HCEC 1CT (cell line): Measurements from ENCODE around the gene SERPINA3.
"Not testable (repeated sequence)": the region's sequence is repeated elsewhere in the genome, so short reads cannot be mapped to it uniquely, and the experiment has no call there.

Source experiments
- DNase-seq: peaks from one replicate; pipeline ENCODE4 v3.0.0-alpha.2; 2017

The SERPINA3 gene

DNA sequence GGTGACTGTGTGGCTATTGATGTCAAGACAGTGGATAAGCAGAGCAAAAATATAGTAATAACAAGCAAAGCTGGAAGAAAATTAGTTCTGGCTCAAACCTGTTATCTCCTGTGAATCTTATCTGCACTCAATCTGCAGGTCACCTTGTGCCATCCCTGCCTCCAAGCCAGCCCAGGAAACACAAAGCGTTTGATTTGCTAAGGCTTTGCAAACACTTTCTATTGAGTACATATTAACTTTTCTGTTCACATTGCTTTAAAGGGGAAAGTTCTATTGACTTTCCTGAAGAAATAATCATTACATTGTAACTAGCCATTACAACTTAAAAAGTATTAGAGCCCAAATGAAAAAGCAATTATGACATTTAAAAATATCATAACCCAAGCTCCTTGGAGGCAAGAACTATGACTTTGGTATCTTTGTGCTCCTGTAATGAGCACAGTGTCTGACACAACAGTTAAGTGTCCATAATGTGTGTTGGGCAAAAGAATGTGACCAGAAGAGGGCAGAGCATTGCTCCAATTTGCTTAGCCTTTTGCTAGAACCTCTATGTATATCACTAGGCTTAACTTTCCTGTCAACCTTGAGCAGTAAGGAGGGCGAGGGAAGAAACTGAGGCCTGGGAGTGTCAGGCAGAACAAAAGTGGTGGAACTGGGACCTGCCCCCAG is 24.7 kb downstream of the SERPINA3 start:
- DNase-seq = no peak

DNA sequence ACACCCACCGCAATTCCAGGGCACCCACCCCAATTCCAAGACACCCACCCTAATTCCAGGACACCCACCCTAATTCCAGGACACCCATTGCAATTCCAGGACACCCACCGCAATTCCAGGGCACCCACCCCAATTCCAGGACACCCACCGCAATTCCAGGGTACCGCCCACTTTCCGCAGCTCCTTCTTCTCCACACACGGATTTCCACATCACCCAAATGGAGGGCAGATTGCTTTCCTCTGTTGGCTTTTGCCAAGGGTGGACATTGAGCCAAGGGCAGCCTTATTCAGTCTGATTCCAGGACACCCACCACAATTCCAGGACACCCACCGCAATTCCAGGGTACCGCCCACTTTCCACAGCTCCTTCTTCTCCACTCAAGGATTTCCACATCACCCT is 25.6 kb downstream of the SERPINA3 start:
- DNase-seq = not testable (repeated sequence)

DNA sequence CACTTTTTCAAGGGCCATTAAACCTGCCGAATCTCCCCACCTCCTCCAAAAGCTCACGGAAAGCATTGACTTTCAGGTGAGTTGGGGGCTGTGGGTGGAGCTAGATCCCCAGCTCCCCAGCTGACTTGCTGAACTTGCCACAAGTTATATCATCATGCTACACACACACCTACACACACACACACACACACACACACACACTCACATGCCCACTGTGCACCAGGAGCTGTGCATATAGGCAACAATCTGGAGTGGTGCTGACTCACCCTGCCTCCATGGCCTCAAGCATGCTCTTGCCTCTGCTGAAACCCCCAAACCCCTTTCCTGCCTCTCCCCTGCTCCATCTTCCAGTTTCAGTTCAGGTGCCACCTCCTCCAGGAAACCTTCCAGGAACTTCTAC is 26.1 kb downstream of the SERPINA3 start:
- DNase-seq = no peak

DNA sequence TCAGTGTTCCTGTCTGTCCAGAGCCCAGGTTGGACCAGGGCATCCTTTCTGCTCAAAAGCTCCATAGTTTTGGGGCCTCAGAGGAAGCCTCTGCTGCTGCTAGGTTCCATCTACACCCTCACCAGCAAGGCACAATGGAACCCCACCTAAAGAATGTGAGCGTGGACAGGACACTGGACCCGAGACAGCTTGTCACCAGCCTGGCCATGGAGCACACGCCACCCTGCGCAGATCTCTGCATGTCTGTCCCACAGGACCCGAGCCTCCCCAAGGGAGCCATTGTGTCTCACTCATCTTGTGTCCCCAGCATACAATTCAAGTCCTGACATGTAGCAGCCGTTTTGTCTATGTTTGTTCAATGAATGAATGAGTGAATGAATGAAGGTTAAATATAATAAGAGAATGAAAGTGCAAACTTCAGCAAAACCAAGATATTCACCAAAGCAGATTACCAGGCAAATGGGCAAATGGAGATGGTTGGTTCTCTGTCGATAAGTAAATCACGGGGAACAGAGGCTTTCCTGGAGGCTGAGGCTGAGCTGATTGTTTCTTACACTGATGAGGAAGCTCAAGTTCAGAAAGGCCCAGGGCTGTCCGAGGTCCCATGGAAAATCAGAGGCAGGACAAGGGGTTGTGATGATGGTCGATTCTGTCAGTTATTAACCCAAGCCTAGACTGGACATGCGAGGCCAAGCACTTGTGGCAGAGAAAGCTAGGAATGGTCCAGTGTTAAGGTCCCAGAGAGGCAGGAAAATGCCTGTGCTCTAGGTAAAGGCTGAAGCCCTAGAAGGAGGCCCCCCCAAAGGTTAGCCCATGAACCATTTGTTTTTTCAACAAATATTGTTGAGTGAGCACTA is 27.0 kb downstream of the SERPINA3 start:
- DNase-seq = no peak

GRCh38 chr14:94640721-94641631 is 28.8 kb downstream of the SERPINA3 start:
- no peak for DNase-seq

DNA sequence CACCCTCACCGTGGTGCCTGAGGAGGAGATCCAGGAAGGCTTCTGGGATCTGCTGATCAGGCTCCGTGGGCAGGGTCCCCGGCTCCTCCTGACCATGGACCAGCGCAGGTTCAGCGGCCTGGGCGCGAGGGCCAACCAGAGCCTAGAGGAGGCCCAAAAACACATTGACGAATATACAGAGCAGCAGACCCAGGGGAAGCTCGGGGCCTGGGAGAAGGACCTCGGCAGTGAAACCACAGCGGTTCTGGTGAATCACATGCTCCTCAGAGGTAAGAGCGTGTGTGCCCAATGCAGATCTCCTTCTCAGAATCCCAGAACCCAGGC is 29.4 kb downstream of the SERPINA3 start:
- DNase-seq = no peak

DNA sequence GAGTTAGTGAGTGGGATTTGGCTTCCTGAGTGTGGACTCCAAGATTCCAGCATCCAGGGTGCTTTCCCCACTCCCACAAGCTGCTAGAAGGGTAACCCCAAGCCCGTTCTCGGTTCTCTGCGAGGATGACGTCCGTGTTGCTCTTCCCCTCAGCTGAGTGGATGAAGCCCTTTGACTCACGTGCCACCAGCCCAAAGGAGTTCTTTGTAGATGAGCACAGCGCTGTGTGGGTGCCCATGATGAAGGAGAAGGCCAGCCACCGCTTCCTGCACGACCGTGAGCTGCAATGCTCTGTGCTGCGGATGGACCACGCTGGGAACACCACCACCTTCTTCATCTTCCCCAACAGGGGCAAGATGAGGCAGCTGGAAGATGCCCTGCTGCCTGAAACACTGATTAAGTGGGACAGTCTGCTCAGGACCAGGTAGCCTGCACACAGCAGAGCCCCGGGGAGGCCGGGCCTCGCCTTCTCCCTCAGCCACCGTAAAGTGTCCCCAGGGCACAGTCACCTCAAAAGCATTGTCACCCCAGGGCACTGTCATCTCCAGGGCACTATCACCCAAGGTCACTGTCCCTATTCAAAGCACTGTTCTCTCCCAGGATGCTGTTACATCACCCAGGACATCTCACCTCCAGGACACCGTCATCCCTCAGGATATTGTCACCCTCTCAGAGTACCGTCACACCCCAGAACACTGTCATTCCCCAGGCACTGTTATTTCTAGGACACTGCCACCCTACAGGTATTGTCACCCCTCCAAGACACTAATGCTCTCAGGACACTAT is 31.3 kb downstream of the SERPINA3 start:
- DNase-seq = no peak

DNA sequence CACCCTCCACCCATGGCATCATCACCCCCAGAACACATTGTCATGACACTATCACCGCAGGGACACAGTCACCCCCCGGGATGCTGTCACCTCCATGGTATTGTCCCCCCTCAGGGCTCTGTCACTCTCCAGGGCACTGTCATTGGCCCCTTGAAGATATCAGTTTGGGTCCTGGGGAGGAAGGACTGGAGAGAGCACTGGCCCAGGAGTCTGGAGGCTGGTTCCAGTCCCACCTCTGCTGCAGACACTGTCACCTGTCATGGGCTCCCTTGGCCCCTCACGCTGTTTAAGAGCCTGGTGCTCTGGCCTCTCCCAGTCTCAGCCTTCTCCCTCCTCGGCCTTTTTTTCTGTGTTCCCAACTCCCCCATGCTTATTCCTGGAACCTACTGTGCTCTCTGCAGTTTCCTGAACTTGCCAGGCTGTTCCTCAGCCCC is 31.9 kb downstream of the SERPINA3 start:
- DNase-seq = no peak

DNA sequence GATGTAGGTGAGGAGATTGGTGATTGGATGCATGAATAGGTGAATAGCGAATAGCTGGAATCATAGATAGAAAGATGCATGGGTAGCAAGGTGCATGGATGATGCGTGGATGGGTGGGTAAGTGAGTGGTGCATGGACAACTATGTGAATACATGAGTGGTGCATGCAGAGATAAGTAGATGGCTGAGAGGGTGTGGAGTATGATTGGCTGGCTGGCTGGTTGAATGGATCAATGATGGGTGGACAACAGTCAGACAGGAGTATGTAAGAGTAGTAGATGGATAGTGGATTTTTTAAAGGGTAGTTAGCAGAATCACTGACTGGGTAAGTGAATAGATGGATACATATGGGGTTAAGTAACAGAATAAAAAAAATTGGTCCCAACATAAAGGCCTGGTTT is 33.9 kb downstream of the SERPINA3 start:
- DNase-seq = no peak

DNA sequence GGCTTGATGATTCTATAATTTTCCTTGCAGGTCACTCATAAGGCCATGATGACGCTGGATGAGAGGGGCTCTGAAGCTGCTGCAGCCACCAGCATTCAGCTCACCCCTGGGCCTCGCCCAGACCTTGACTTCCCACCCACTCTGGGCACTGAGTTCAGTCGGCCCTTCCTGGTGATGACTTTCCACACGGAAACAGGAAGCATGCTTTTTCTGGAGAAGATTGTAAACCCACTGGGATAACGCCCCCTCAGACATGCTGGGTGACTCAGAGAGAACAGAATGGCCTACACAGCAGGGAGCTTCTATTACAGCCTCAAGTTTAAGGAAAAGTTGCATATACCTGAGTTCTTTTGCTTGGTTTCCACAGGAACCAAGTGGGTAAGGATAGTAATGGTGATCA is 34.3 kb downstream of the SERPINA3 start:
- no peak for DNase-seq

DNA sequence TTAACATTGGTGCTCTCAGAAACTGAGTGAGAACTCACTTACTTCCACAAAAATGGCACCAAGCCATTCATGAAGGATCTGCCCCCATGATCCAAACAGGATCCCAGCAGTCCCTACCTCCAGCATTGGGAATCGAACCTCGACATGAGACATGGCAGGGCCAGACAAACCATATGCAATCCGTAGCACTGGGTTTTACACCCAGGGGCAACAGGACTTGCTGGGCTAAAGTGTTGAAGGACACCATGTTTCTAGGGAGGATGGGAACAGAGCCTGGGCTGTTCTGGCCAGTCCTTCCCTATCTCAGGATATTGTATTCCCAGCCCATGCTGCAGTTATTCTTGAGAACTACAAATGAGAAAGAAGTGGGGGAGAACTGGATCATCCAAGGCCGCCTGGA is 36.6 kb downstream of the SERPINA3 start:
- no peak for DNase-seq

- no peak for DNase-seq
Observed at GRCh38 chr14:94649543-94650443, 37.6 kb downstream of the SERPINA3 start.

DNA sequence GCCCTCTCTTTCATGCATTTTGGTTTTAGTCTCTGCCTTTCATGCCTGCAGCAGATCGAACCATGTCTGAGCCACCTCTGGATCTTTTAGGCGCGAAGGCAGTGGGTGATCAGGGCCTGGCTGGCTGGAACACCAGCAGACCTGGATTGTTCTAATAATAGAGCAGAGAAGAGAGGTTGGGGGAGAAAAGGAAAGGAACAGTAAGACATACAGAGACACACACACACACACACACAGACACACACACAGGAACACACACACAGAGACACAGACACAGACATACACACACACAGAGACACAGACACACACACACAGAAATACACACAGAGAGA is 38.2 kb downstream of the SERPINA3 start:
- DNase-seq = no peak

GRCh38 chr14:94650806-94651805 is 38.9 kb downstream of the SERPINA3 start:
- DNase-seq = no peak

- DNase-seq = no peak
Observed at GRCh38 chr14:94653321-94653720, 41.1 kb downstream of the SERPINA3 start.

DNA sequence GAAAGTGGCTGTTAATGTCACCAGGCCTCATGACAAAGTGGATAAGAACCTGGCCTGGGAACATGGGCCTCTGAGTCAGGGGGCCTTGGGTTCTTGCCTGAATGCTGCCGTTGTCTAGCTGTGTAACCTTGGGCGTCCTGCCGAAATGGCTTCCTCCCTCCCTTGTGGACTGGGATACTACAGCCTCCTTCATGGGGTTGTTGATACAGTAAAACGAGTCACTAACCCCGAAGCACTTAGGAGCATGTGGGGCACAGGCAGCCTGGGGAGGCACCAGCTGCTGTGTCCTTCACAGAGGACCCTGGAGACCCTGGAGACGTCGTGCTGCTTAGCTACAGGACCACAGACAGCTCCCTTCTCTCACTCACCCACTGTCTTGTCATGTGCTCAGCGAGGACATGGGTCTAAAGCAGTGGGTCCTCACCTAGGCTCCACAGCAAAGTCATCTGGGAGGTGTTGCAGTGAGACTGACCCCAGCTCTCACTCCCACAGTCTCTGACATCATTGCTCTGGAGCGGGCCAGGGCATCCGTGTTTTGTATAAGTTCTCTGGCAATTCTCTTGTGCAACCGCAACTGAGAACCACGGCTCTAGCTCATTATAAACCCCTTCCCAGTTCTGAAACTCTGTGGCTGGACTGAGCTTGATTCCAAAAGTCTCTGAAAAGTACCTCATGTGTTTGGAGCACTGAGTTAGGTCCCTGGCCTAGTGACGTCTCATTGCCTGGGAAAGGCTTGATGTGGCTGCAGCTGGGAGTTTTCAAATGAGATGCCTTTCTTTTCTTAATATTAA is 42.1 kb downstream of the SERPINA3 start:
- no peak for DNase-seq

DNA sequence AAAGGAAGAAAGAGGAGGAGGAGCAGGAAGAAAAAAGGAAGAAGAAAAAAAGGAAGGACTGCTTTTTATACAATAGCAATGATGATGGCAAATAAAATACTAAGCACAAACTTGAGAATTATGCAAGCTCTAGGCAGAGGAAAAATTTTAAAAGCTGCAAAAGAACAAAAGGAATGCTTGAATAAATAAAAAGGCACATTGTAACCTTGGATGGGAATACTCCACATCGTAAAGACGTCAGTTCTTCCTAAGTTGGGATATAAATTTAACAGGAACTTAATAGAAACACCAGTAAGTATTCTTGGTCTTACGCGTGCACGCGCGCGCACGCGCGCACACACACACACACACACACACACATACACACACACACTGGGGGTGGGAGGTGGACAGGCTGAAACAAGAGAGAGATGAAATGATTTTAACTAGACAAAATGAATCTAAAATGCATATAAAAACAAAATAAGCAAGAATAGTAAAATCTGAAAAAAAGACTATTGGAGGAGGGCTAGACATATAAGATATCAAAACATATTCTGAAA is 43.0 kb downstream of the SERPINA3 start:
- DNase-seq = no peak

GRCh38 chr14:94656043-94656442 is 43.9 kb downstream of the SERPINA3 start:
- no peak for DNase-seq

- DNase-seq = no peak
Observed at GRCh38 chr14:94659256-94659655, 47.1 kb downstream of the SERPINA3 start.
